Right renal pelvis (tissue), 4 donors: Measurements from ENCODE around the gene RXRB. TPM values are rescaled to one million over a fixed set of nuclear protein-coding genes. Genes with fewer than 3 reads are reported as not detected.

Experiments
- DNase-seq, 4 donors: peaks; one replicate each; pipeline ENCODE4 v3.0.0-alpha.2; 2013; ENCODE audit warnings: low read depth in 4 of 4, low spot score in 3 of 4, missing footprints in 1 of 4
- polyA plus RNA-seq, 4 donors: library from polyadenylated mRNA; unstranded; fragments of 120-200 nt; gene quantifications; one replicate each; pipeline ENCODE4 v1.2.1, GENCODE V29; 2013; ENCODE audit not compliant: insufficient read length in 4 of 4

RXRB gene
- polyA plus RNA-seq, 4 donors: 53.7 to 56.5 (median 54.3) TPM

DNA sequence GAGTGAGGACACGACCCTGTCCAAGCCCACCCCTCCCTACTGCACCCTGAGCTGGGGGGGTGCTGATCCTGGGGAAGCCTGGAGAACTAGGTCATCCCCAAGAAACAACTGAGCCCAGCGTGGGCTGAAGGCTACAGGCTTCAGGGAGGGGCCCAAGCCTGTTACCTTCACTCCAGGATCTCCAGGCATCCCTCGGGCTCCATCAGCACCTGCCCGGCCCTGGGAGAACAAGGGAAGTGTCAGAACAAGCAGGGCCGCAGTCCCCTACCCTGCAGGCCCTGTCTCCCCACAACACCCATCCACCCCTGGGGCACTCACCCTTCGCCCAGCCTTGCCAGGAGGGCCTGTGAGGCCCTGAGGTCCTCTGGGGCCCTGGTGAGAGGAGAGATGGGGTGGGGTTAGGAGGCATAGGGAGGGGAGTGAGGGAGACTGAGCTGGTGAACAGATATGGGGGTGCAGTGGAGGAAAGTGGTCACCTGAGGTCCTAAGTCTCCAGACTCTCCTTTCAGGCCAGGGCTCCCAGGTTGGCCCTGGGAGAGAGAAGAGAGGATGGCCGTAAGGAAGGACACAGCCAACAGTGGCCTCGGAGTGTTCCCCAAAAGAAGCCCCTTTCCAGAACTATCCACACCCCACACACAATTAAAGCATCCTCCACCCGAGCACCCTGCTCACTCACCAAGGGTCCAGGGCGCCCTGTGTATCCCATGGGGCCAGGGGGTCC, 21.6 kb downstream of the RXRB start:
- DNase-seq: no peak

GRCh38 chr6:33177552-33178446, 22.7 kb downstream of the RXRB start:
- no peak for DNase-seq

DNA sequence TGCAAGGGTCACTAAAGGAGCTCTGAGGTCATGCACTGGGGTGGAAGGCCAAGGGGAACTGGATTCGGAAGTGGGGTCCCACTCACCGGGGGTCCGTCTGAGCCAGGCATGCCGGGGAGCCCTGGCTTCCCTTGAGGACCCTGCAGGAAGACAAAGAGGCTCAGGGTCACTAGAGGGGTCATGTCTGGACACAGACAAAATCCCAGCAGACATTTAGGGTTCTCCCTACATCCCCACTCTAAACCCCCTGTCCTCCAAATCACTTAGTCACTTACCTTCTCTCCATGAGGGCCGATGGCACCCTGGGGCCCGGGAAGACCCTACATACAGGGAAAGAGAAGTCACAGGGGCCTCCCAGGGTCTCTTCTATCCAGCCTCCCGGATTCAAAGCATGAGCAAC, 23.6 kb downstream of the RXRB start:
- DNase-seq: no peak

- no peak for DNase-seq
These were observed 24.9 kb downstream of the RXRB start for GRCh38 chr6:33175436-33176069.

DNA sequence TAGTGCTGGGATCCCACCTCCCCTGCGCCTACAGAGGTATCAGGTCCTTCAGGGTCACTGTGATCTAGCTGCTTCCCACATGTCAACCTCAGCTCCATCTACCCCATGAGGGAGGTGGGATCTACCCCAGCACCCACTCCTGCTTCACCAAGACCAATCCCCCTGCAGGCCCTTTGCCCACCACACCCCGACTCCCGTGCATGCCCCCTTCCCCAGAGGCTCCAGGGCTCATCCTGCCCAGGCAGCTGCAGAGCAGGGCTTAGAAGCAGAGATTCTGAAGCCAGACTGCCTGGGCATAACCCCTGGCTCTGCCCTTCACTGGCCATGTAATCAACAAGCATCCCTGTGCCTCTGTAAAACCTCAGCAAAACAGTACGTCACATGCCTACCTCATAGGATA, 25.7 kb downstream of the RXRB start:
- no peak for DNase-seq

- no peak for DNase-seq
These were observed 26.8 kb downstream of the RXRB start for GRCh38 chr6:33173535-33174180.

- no peak for DNase-seq
These were observed 27.6 kb downstream of the RXRB start for GRCh38 chr6:33172688-33173534.

DNA sequence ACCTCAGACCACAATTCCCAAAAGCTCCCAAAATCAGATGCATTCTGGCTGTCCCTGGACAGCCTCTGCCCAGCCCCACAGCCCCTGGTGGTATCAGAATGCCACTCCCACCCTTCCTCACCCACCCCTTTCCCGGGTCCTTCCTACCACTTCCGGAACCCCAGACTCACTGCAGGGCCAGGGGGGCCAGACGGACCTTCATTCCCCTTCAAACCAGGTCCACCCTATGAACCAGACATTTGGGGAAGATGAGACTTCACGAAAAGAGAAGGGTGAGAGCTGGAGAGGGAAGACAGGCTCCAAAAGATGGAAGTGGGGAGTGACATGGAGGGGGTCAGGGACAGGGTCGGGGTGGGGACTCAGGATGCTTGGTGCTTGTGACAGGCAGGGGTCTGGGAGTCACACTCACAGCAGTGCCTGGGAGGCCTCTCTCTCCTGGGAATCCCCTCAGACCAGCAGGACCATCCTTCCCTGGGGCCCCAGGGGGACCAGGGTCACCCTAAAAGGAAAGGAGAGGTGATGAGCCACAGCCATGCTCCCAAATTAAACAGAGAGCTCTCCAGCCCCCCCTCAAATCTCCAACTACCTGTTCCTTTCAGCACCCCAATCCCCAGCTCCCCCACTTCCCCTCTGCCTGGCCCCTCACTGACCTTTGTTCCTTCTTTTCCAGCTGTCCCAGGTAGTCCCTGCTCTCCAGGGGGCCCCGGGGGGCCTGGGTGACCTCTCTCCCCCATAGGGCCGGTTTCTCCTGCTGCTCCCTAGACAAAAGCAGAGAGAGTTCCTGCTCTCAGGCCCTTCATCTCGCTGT, 28.4 kb downstream of the RXRB start:
- DNase-seq: no peak

DNA sequence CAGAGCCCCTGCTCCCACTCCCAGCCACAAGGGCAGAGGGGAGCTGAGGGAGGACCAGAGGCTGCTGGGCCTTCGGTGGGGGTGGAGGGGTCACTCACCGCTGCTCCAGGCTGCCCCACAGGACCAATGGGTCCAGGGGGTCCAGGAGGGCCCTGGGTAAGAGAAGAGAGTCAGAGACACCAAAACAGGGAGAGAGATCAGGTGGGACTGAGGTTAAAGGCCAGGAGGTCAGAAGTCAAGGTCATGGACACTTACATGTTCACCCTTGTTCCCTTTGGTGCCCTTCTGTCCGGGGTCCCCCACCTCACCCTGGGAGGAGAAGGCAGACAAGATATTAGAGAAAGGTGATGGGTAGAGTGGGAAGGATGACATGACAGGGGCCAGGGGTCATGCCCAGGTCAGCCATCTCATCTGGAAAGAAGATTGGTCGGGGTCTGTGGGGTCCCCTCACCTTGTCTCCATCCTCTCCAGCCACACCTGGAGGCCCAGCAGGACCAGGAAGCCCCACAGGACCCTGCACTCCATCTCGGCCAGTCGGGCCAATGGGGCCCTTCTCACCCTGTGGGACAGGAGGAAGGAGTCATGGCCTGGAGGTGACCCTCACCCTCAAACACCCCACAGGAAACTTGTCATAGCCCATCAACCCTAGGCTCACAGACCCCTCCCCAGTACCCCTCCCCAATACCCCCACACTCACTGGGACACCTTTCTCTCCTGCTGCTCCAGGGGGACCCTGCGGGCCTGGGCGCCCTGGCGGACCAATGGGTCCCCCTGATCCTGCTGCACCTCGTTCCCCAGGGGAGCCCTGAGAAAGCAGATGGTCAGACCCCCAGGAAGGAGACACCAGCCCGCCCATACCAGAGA, 29.2 kb downstream of the RXRB start:
- DNase-seq: no peak

DNA sequence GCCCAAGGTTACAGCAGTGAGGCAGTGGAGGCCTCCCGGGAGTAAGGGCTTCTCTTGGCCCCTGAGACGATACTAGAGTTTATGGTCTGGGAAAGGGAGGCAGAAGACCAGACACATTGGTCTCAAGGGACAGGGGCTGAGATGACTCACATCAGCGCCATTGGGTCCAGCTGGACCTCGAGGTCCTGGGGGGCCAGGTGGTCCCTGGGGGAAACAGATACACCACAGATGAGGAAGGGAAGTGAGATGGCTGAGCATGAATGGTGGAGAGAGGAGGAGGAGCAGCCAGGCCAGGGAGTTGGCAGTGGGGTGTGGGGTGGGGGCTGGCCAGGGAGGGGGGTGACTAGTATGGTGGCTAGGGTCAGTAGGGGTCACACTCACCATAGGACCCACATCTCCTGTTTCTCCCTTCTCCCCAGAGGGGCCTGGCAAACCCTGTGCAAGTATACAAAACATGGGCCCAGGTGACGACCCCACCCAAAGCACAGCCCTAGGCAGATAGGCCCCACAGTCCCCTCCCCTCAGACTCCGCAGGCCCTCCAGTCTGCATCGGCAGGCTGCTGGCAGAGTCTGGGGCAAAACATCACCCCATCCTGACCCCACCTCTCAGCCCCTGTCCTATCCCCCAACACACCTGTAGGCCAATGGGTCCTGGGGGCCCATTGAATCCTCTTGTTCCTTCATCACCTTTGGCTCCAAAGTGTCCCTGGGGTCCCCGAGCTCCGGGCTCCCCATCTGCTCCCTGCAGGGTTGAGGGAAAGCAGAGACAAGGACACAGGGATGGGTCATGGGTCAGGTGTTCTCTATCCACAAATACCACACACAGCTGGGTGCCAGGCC, 30.1 kb downstream of the RXRB start:
- no peak for DNase-seq

DNA sequence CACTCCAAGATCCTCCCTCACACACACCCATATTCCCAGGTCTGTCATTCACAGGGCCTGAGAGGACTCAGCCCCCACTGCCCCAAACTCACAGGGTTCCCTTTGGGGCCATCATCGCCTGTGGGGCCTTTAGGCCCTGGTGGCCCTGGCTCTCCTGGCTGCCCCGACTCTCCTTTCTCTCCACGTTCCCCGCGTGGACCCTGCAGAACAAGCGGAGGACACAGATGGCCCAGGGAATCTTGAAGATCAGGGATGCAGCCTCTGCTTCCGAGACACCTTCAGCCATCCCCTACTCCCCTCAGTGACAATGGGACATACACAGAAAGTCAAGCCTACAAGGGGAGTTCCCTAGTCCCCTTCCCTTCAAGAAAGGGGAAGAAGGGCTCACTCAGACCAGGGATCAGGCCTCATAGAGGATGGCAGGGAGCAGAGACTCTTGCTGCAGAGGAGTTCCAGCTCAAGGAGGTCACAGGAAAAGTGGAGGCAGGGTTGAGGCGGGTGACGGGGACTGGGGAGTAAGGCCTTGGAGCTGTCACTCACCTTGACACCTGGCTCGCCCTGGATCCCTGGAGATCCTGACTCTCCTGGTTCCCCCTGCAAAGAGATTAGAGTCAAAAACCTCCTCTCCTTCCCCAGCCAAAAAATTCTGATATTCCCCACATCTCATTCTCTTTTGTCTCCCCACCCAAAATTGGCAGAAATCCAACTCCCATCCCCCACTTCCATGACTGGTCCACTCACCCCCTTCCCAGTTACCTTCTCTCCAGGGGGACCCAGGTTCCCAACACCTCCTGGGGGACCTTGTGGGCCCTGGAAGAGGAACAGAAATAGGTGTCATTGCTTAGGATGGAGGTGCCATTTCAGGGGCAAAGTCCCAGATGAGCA, 30.9 kb downstream of the RXRB start:
- DNase-seq: no peak

DNA sequence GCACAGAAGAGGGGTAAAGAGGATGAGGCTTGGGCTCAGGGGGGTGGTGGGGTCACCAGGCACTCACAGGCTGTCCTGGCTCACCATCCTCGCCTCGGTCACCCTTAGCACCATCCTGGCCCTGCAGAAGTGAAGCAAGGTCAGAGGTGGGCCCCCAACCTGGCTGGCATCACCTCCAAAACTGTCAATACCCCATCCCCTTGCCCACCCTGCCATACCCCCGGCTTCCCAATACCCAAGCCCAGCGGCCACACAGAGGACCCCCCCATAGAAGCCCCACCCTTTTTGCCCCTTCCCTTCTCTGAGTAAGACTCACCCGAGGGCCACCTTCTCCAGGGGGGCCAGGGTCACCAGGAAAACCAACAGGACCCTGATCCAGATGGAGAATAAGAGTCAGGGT, 31.8 kb downstream of the RXRB start:
- DNase-seq: no peak

GRCh38 chr6:33168284-33168601, 32.2 kb downstream of the RXRB start:
- no peak for DNase-seq

GRCh38 chr6:33167374-33168283, 32.8 kb downstream of the RXRB start:
- DNase-seq: no peak

GRCh38 chr6:33166811-33167210, 33.7 kb downstream of the RXRB start:
- no peak for DNase-seq

DNA sequence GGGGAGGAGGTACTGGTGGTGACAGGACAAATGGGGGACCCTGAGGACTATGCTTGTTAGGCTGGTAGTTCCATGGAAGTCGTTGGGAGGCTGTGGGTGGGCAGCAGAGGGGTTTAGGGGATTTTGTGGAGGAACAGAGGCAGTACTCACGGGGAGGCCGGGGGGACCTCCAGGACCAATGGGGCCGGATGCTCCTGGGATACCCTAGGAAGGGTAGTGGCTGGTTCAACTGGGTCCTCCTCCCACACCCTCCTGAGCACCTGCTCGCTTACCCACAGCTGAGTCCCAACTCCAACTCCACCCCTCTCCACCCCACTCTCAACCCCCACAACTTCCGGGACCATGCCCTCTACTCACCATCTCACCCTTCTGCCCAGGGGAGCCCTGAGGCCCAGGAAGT, 34.1 kb downstream of the RXRB start:
- no peak for DNase-seq
